ENCODE measurements around the gene ADAM17. TPM values are rescaled to one million over a fixed set of nuclear protein-coding genes. Genes with fewer than 3 reads are reported as not detected.
A peak's percentile ranks its signal among the peaks of the same experiment; 100 is the strongest.

The ADAM17 gene
- total and polyA plus RNA-seq, 8 donors: 4.0 to 46.1 (median 16.8) TPM

GRCh38 chr2:9484533-9484932, 71.1 kb downstream of the ADAM17 start:
- WGBS, 5 donors: 88 to 89% (median 89%) methylated on average over 5 of the region's 5 CpGs
- TF ChIP-seq CTCF (IDR thresholded peaks at IDR 0.05) (no peak), EP300 (IDR thresholded peaks at IDR 0.05) (no peak), POLR2AphosphoS5 (IDR thresholded peaks at IDR 0.05) (no peak), POLR2A (IDR thresholded peaks at IDR 0.05) (no peak)
- Histone ChIP-seq H3K4me1 (peaks cover 0 to 3% (median 0%) of the 10 kb centered on the region in 4 donors), H3K4me3 (no peak overlapping the region), H3K9me3 (no peaks in the 10 kb centered on the region), H3K27me3 (no peaks in the 10 kb centered on the region), H3K27ac (no peak overlapping the region), H3K36me3 (peaks cover 82 to 100% (median 99%) of the 10 kb centered on the region in 4 donors)
- intact Hi-C loops (cut with DNase I; ENCODE audit: low total_unique reads): no loop called here
- DNase-seq: no peak

GRCh38 chr2:9483107-9483506, 72.5 kb downstream of the ADAM17 start:
- no peak overlapping the region for H3K27ac ChIP-seq
- DNase-seq: no peak
- intact Hi-C loops (cut with DNase I; ENCODE audit: low total_unique reads): no loop called here
- H3K36me3 ChIP-seq: peaks cover 73 to 98% (median 95%) of the 10 kb centered on the region in 4 donors
- peaks cover 0 to 11% (median 4%) of the 10 kb centered on the region in 4 donors for H3K4me1 ChIP-seq
- TF ChIP-seq POLR2A (IDR thresholded peaks at IDR 0.05) (no peak), CTCF (IDR thresholded peaks at IDR 0.05) (no peak), POLR2AphosphoS5 (IDR thresholded peaks at IDR 0.05) (no peak), EP300 (IDR thresholded peaks at IDR 0.05) (no peak)
- no peak overlapping the region for H3K4me3 ChIP-seq
- no peaks in the 10 kb centered on the region for H3K27me3 ChIP-seq
- H3K9me3 ChIP-seq: no peaks in the 10 kb centered on the region

GRCh38 chr2:9480157-9480556, 75.5 kb downstream of the ADAM17 start:
- H3K4me1 ChIP-seq: peaks cover 16 to 39% (median 26%) of the 10 kb centered on the region in 4 donors
- no peaks in the 10 kb centered on the region for H3K27me3 ChIP-seq
- WGBS, 5 donors: 88 to 96% (median 95%) methylated on average over 4 of the region's 4 CpGs
- TF ChIP-seq POLR2AphosphoS5 (IDR thresholded peaks at IDR 0.05): no peak
- H3K4me3 ChIP-seq: no peak overlapping the region
- H3K9me3 ChIP-seq: no peaks in the 10 kb centered on the region
- DNase-seq: no peak
- intact Hi-C loops (cut with DNase I; ENCODE audit: low total_unique reads): no loop called here
- H3K36me3 ChIP-seq: peaks cover 45 to 77% (median 72%) of the 10 kb centered on the region in 4 donors
- no peak overlapping the region for H3K27ac ChIP-seq

GRCh38 chr2:9478526-9478925, 77.1 kb downstream of the ADAM17 start:
- H3K4me3 ChIP-seq: no peak overlapping the region
- no peaks in the 10 kb centered on the region for H3K9me3 ChIP-seq
- TF ChIP-seq POLR2A (IDR thresholded peaks at IDR 0.05) (no peak), CTCF (IDR thresholded peaks at IDR 0.05) (no peak), EP300 (IDR thresholded peaks at IDR 0.05) (no peak), POLR2AphosphoS5 (IDR thresholded peaks at IDR 0.05) (no peak)
- H3K27ac ChIP-seq: peak overlapping the region in 1 of 5 donors; percentile 46
- H3K36me3 ChIP-seq: peaks cover 29 to 61% (median 56%) of the 10 kb centered on the region in 4 donors
- peaks cover 21 to 48% (median 37%) of the 10 kb centered on the region in 4 donors for H3K4me1 ChIP-seq
- intact Hi-C loops (cut with DNase I; ENCODE audit: low total_unique reads): no loop called here
- no peaks in the 10 kb centered on the region for H3K27me3 ChIP-seq
- no peak for DNase-seq
- WGBS, 5 donors: 73 to 86% (median 78%) methylated on average over 3 of the region's 3 CpGs

GRCh38 chr2:9477914-9478313, 77.7 kb downstream of the ADAM17 start:
- intact Hi-C loops (cut with DNase I; ENCODE audit: low total_unique reads): no loop called here
- Histone ChIP-seq H3K9me3 (no peaks in the 10 kb centered on the region), H3K36me3 (peaks cover 23 to 54% (median 50%) of the 10 kb centered on the region in 4 donors), H3K4me3 (no peak overlapping the region), H3K4me1 (peaks cover 22 to 52% (median 41%) of the 10 kb centered on the region in 4 donors), H3K27me3 (no peaks in the 10 kb centered on the region), H3K27ac (no peak overlapping the region)
- 74 to 84% (median 79%) methylated on average over 7 of the region's 7 CpGs for WGBS, 5 donors
- no peak for DNase-seq
- no peak for TF ChIP-seq EP300 (IDR thresholded peaks at IDR 0.05)
- TF ChIP-seq CTCF (IDR thresholded peaks at IDR 0.05): no peak
- no peak for TF ChIP-seq POLR2AphosphoS5 (IDR thresholded peaks at IDR 0.05)
- no peak for TF ChIP-seq POLR2A (IDR thresholded peaks at IDR 0.05)
